Activated CD8-positive, alpha-beta T cell treated with anti-CD3 and anti-CD28 coated beads for 36 hours (primary cell): ENCODE data around the gene CPA5. TPM values are rescaled to one million over a fixed set of nuclear protein-coding genes. Genes with fewer than 3 reads are reported as not detected.

Source experiments
- ATAC-seq: fragments of 200-7000 bp; cut with Tn5 transposase; one replicate; pipeline ENCODE4 v1.10.0; 2021; ENCODE audit warnings: mild to moderate bottlenecking, moderate library complexity
- CTCF ChIA-PET: fragments of 350-600 bp; sonication (Branson Sonifier 250); formaldehyde crosslinking; loops from one replicate; lab custom pipeline; 2021; ENCODE audit warnings: antibody characterized with exemption; lab: Charles Lee
- POLR2A ChIA-PET: fragments of 350-600 bp; sonication (Branson Sonifier 250); formaldehyde crosslinking; loops from one replicate; lab custom pipeline; 2021; ENCODE audit warnings: antibody characterized with exemption; lab: Charles Lee
- DNase-seq: peaks from one replicate; pipeline ENCODE4 v3.0.0-alpha.2; 2020
- H3K27ac Mint-ChIP-seq: one replicate; pipeline ENCODE4 v1.8.0; 2021; ENCODE audit warnings: mild to moderate bottlenecking, mixed read lengths
- H3K27me3 Mint-ChIP-seq: one replicate; pipeline ENCODE4 v1.8.0; 2021; ENCODE audit warnings: mixed read lengths
- H3K36me3 Mint-ChIP-seq: one replicate; pipeline ENCODE4 v1.8.0; 2021; ENCODE audit warnings: low read depth, mixed read lengths
- H3K4me1 Mint-ChIP-seq: one replicate; pipeline ENCODE4 v1.8.0; 2021; ENCODE audit warnings: low read depth, mixed read lengths
- H3K4me3 Mint-ChIP-seq: one replicate; pipeline ENCODE4 v1.8.0; 2021; ENCODE audit warnings: mild to moderate bottlenecking, moderate library complexity, mixed read lengths
- H3K9me3 Mint-ChIP-seq: one replicate; pipeline ENCODE4 v1.8.0; 2021; ENCODE audit warnings: mixed read lengths
- CTCF ChIP-seq: fragments of 200-600 bp; IDR thresholded peaks from one replicate; pipeline ENCODE4 v1.8.0; 2022; ENCODE audit warnings: antibody characterized with exemption, mild to moderate bottlenecking
- intact Hi-C: fragments of 100-400 bp; cut with micrococcal nuclease; formaldehyde crosslinking; loops from one replicate; pipeline ENCODE4 v1.10.0; 2022
- total RNA-seq, 2 experiments: library from RNA; stranded (reverse); gene quantifications; one replicate each; pipeline ENCODE4 v1.2.3, GENCODE V29; 2021

CPA5 gene
- total RNA-seq, 2 experiments from 2014 or later, result 0.25 to 0.88 TPM

- H3K4me3 Mint-ChIP-seq, result no peak overlapping the region
- no peak overlapping the region for H3K27ac Mint-ChIP-seq
- ChIA-PET CTCF (no interaction called here), POLR2A (no interaction called here)
- H3K9me3 Mint-ChIP-seq, result no peaks in the 10 kb centered on the region
- DNase-seq (no peak), ATAC-seq (no peak)
- H3K4me1 Mint-ChIP-seq, result no peaks in the 10 kb centered on the region
- H3K27me3 Mint-ChIP-seq, result no peaks in the 10 kb centered on the region
- no peak for TF ChIP-seq CTCF
- no peaks in the 10 kb centered on the region for H3K36me3 Mint-ChIP-seq
- intact Hi-C loops, result no loop called here
These were observed 44.8 kb upstream of the CPA5 start for GRCh38 chr7:130299866-130300265.

- Mint-ChIP-seq H3K9me3 (no peaks in the 10 kb centered on the region), H3K4me3 (no peak overlapping the region), H3K27ac (no peak overlapping the region), H3K36me3 (no peaks in the 10 kb centered on the region), H3K4me1 (no peaks in the 10 kb centered on the region), H3K27me3 (no peaks in the 10 kb centered on the region)
- ATAC-seq, result no peak
- intact Hi-C loops, result no loop called here
- ChIA-PET POLR2A (no interaction called here), CTCF (no interaction called here)
- no peak for DNase-seq
- TF ChIP-seq CTCF, result no peak
These were observed 43.1 kb upstream of the CPA5 start for GRCh38 chr7:130301501-130302020.

- POLR2A ChIA-PET, result no interaction called here
- Mint-ChIP-seq H3K27ac (no peak overlapping the region), H3K4me1 (no peaks in the 10 kb centered on the region), H3K27me3 (no peaks in the 10 kb centered on the region), H3K36me3 (no peaks in the 10 kb centered on the region), H3K9me3 (no peaks in the 10 kb centered on the region), H3K4me3 (no peak overlapping the region)
- no peak for TF ChIP-seq CTCF
- intact Hi-C loops, result no loop called here
- CTCF ChIA-PET, result interaction anchor here (0.9 to 1.3 kb wide), 2 partner anchors 10 to 59 kb away, joined by 3 to 4 read pairs; partner anchors contain the start of gene CPA4
- ATAC-seq (no peak), DNase-seq (no peak)
These were observed 42.0 kb upstream of the CPA5 start for GRCh38 chr7:130302649-130303048.

GRCh38 chr7:130303127-130303526, 41.5 kb upstream of the CPA5 start:
- POLR2A ChIA-PET, result no interaction called here

More at GRCh38 chr7:130303127-130303526, 41.5 kb upstream of the CPA5 start:
- Mint-ChIP-seq H3K36me3 (no peaks in the 10 kb centered on the region), H3K4me1 (no peaks in the 10 kb centered on the region), H3K9me3 (no peaks in the 10 kb centered on the region), H3K4me3 (no peak overlapping the region), H3K27ac (no peak overlapping the region), H3K27me3 (no peaks in the 10 kb centered on the region)
- DNase-seq (no peak), ATAC-seq (no peak)
- CTCF ChIA-PET, result interaction anchor here (1.3 kb wide), 1 partner anchor 59 kb away, joined by 4 read pairs; no protein-coding TSS in a partner anchor
- intact Hi-C loops, result no loop called here
- no peak for TF ChIP-seq CTCF
